Right ventricle myocardium superior (tissue), 1 donor: ENCODE data around the gene SRBD1. TPM values are rescaled to one million over a fixed set of nuclear protein-coding genes. Genes with fewer than 3 reads are reported as not detected.
A peak's percentile ranks its signal among the peaks of the same experiment; 100 is the strongest.

Source experiments
- ATAC-seq: fragments of 200-7000 bp; cut with Tn5 transposase; one replicate; pipeline ENCODE4 v1.9.1; 2020; ENCODE audit warnings: mild to moderate bottlenecking; ENCODE audit not compliant: poor library complexity
- DNase-seq: peaks from one replicate; pipeline ENCODE4 v3.0.0-alpha.2; 2020
- intact Hi-C: fragments of 100-400 bp; cut with DNase I; formaldehyde crosslinking; loops from one replicate; pipeline ENCODE4 v1.11.2; 2022
- total RNA-seq: library from RNA; stranded (reverse); fragmentation: NEBNext Ultra II Directional; extraction: Animal tissue kit (Norgen Biotek cat#: 25700); gene quantifications from one replicate; pipeline ENCODE4 v1.2.1, GENCODE V29; 2021
- donor health status: DM: no; HTN: yes; CAD: no; lungs with severe emphysema.

Gene SRBD1
- total RNA-seq, 1 donor from 2014 or later: 6.6 TPM

DNA sequence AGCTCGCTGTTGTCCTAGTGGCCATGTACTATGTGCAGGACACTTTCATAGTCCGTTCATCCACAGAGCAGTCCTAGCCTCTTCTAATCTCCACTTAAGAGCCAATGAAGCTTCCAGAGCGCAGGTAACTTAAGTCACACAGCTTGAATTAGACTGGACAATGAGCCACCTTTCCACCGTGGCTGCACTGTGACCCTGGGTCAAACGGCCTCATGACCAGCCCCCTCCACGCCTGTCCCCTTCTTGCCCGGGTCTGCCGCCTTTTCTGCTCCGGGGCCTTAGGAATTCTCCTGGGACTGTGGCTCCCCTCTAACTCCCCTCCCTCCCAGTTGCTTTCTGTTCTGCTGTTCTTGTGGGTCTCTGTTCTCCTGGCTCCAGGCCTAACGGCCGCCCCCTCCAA is 32.0 kb upstream of the SRBD1 start:
- ATAC-seq: peak; percentile 25
- intact Hi-C loops: loop anchor here (2.0 kb wide), 1 partner anchor 294 kb away; no protein-coding TSS in a partner anchor

GRCh38 chr2:45640576-45640975 is 29.5 kb upstream of the SRBD1 start:
- intact Hi-C loops: no loop called here
- DNase-seq (no peak), ATAC-seq (no peak)

More for the DNA sequence above, 32.0 kb upstream of the SRBD1 start:
- no peak for DNase-seq

DNA sequence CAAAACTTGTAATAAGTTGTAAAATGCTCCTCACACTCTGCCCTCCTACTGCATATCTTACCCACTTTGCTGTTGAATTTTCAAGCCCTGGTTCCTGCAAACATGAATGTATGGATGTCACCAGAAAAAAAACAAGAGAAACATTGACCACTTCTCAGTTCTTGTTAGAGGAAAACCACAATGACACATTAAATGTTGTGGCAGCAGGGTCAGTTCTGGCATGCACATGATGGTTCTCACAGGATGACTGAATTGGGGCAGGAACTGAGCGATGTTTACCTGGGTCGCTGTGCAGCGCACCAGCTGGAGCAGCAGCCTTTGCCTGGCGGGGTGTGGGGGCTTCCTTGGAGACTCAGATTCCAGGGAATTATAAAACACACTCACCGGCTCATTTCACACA is 26.4 kb upstream of the SRBD1 start:
- ATAC-seq (no peak), DNase-seq (no peak)
- intact Hi-C loops: no loop called here

GRCh38 chr2:45636008-45636407 is 24.9 kb upstream of the SRBD1 start:
- ATAC-seq (no peak), DNase-seq (no peak)
- intact Hi-C loops: no loop called here

DNA sequence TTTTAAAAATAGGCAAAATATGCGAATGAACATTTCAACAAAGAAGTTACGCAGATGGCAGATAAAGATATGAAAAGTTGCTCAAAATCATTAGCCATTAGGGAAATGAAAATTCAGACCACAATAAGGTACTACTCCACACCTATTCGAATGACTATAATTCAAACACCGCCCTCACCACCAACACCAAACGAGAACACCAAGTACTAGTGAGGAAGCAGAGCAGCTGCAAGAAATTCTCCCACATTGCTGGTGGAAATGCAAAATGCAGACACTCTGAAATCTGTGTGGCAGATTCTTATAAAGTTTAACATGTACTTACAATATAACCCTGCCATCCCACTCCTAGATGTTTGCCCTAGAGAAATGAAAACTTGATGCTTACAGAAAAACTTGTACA is 23.2 kb upstream of the SRBD1 start:
- intact Hi-C loops: no loop called here
- no peak for ATAC-seq
- no peak for DNase-seq

GRCh38 chr2:45631955-45632354 is 20.9 kb upstream of the SRBD1 start:
- DNase-seq: no peak
- no peak for ATAC-seq
- intact Hi-C loops: no loop called here

GRCh38 chr2:45631319-45631718 is 20.3 kb upstream of the SRBD1 start:
- ATAC-seq (no peak), DNase-seq (no peak)
- intact Hi-C loops: no loop called here

DNA sequence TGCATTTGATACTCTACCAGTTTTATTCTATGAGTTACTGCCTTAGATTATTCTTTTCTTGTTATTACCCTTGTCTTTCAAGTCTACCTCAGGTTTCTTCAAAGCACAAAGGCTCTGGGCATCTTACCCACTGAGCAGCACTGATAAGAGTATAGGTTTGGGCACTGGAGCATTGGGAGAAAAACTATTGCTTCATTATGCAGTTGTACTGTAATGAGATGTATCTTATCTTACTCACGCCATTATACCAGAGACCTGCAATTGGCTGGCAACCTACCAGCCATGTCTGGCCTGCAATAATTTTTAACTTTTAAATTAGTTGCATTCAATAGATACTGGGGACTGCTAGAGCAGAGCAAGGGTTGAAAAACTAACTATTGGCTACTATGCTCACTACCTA is 18.9 kb upstream of the SRBD1 start:
- intact Hi-C loops: no loop called here

DNA sequence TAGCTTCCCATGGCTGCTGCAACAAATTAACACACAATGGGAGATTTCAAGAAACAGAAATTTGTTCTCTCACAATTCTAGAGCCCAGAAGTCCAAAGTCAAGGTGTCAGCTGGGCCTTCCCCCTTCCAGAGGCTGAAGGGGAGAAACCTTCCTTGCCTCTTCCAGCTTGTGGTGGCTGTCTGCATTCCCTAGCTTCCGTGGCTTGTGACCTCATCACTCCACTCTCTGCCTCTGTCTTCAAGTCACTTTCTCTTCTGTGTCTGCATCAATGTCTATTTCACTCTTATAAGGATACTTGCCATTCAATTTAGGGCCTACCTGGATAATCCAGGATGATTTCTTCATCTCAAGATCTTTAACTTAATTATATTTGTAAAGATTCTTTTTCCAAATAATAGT is 16.8 kb upstream of the SRBD1 start:
- ATAC-seq (no peak), DNase-seq (no peak)
- intact Hi-C loops: no loop called here

More for the DNA sequence above, 18.9 kb upstream of the SRBD1 start:
- ATAC-seq (no peak), DNase-seq (no peak)

- ATAC-seq: no peak
- DNase-seq: no peak
- intact Hi-C loops: no loop called here
Measured at GRCh38 chr2:45626387-45627221, 15.5 kb upstream of the SRBD1 start.

DNA sequence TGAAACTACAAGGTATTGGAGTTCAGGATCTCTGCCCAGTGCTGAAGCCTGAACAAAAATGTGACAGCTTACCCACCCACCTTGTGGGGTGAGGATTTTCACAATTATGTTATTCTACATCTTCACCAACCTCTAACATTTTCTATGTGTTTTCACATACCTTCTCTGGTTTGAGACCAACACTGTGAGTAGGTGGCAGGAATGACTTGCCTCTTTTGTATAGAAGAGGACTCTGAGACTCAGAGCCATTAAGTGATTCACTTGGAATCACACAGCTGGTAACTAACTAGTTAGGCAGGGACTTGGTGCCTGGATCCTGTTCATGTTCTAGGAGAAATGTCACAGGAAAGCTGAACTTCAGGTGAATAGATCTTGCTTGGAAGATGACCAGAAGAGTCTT is 14.8 kb upstream of the SRBD1 start:
- ATAC-seq (no peak), DNase-seq (no peak)
- intact Hi-C loops: no loop called here

- intact Hi-C loops: no loop called here
- no peak for DNase-seq
- ATAC-seq: no peak
Measured at GRCh38 chr2:45623098-45623497, 12.0 kb upstream of the SRBD1 start.

DNA sequence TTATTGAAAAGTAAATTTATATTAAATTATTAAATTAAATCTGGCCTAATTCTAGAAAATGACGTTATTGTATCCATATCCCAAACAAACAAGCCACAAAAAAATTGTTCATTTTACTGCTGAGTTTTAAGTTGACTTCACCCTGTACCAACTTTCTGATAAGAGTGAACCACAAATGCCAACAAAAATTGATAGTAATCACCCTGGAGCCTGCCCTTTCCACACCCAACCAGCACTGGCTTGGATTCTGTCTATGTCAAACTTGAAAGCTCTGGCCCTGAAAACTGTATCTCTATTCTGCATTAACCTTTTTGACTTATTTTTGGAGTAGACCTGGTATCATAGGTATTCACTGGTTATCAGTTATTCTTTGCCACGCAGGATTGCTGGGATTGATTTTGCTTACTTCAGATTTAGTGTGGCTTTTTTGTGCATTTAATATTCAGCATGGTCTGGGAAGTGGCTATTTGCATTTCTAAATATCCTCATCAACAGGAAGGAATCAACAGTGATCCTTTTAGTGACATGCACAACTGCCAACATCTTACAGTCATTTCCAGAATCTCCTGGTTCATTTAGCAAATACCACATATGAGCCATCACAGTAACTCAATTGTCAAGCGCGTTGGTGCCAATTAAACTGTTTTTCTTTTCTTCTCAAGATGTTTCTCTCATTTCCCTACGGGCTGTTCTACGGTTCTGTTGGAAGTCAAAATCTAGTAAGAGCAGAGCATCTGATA is 11.4 kb upstream of the SRBD1 start:
- DNase-seq (no peak), ATAC-seq (no peak)
- intact Hi-C loops: no loop called here

GRCh38 chr2:45617496-45617895 is 6.4 kb upstream of the SRBD1 start:
- ATAC-seq (no peak), DNase-seq (no peak)
- intact Hi-C loops: no loop called here

DNA sequence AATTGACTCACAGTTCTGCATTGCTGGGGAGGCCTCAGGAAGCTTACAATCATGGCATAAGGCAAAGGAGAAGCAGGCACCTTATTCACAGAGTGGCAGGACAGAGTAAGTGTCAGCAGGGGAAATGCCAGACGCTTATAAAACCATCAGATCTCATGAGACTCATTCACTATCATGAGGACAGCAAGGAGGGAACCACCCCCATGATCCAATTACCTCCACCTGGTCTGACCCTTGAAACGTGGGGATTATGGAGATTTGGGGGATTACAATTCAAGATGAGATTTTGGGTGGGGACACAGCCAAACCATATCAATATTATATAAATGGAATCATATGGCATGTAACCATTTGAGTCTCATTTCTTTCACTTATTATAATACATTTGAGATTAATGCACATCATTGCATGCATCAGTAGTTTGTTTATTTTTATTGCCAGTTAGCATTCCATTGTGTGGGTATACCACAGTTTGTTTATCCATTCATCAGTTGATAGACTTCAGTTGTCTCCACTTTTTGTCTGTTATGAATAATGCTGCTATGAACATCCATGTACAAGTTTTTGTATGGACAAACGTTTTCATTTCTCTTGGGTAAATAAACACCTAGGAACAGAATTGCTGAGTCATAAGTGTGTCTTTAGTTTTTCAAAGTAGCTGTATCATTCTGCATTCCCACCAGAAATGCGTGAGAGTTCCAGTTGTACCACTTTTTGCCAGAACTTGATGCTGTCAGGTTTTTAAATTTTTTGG is 5.8 kb upstream of the SRBD1 start:
- intact Hi-C loops: no loop called here
- ATAC-seq: no peak
- no peak for DNase-seq

DNA sequence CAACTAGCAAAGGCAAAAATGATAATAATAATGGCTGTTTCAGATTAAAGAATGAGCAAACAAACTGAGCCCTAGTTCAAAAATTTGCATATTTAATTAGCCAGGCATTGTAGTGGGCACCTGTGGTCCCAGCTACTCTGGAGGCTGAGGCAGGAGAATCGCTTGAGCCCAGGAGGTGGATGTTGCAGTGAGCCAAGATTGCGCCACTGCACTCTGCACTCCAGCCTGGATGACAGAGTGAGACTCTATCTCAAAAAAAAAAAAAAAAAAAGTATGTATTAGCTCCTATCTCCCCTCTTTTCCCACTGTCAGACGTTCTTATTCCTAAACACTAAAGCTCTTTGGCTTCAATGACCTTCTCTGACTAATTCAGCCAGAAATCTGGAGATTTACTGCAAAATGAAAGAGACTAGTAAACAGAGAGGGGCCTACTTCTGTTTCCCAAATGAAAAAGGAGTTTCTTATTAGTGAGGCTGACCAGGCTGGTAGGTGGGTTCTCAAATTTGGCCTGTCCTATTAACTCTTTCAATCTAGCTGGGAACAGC is 3.9 kb upstream of the SRBD1 start:
- no peak for ATAC-seq
- intact Hi-C loops: no loop called here
- no peak for DNase-seq

DNA sequence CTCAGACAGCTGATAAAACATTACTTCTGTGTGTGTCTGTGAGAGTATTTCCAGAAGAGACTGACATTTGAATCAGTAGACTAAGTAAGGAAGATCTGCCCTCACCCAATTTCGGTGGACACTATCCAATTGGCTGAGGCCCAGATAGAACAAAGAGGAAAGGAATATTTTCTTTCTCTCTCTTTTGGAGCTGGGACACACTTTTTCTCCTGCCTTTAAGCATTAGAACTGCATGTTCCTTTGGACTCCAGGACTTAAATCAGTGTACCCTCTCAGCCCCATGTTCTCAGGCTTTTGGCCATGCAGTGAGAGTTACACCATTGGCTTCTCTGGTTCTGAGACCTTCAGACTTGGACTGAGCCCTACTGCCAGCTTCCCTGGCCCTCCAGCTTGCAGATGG is 3.3 kb upstream of the SRBD1 start:
- no peak for ATAC-seq
- intact Hi-C loops: no loop called here
- DNase-seq: no peak

GRCh38 chr2:45612731-45613130 is 1.7 kb upstream of the SRBD1 start:
- ATAC-seq (no peak), DNase-seq (no peak)

GRCh38 chr2:45612285-45612684 is 1.2 kb upstream of the SRBD1 start:
- ATAC-seq: no peak
- intact Hi-C loops: no loop called here

More at GRCh38 chr2:45612731-45613130, 1.7 kb upstream of the SRBD1 start:
- intact Hi-C loops: no loop called here

More at GRCh38 chr2:45612285-45612684, 1.2 kb upstream of the SRBD1 start:
- no peak for DNase-seq
